Thyroid gland (tissue), 4 donors: ENCODE results near the gene SLC9A7. TPM values are rescaled to one million over a fixed set of nuclear protein-coding genes. Genes with fewer than 3 reads are reported as not detected.
A peak's percentile ranks its signal among the peaks of the same experiment; 100 is the strongest.

Experiments
- DNase-seq, 2 donors: peaks; one replicate each; pipeline ENCODE4 v3.0.0-alpha.2; 2019
- H3K27ac ChIP-seq, 3 donors: fragments of 200-600 bp; sonication (generic); 1 replicate in 2 of 3; 2 replicates in 1 of 3; pipeline ENCODE4 v1.5.1; 2016 to 2019; ENCODE audit warnings: mild to moderate bottlenecking in 1 of 3, moderate library complexity in 1 of 3
- H3K27me3 ChIP-seq: fragments of 200-600 bp; sonication (generic); one replicate; pipeline ENCODE4 v1.5.1; 2019
- H3K36me3 ChIP-seq, 2 donors: fragments of 200-600 bp; sonication (generic); one replicate each; pipeline ENCODE4 v1.5.1; 2016 to 2019
- H3K4me1 ChIP-seq, 2 donors: fragments of 200-600 bp; sonication (generic); one replicate each; pipeline ENCODE4 v1.5.1; 2017 to 2019
- H3K4me3 ChIP-seq, 3 donors: fragments of 200-600 bp; sonication (generic); replicated peaks in 1 of 3; 1 replicate in 2 of 3; 2 replicates in 1 of 3; pipeline ENCODE4 v1.5.1; 2016; ENCODE audit warnings: mild to moderate bottlenecking in 1 of 3
- H3K9me3 ChIP-seq: fragments of 200-600 bp; sonication (generic); one replicate; pipeline ENCODE4 v1.5.1; 2017
- CTCF ChIP-seq, 6 experiments: fragments of 200-600 bp in 3 of 6; fragments of 450-650 bp in 3 of 6; sonication (generic) in 3 of 6; IDR thresholded peaks; one replicate each; pipeline ENCODE4 v1.5.1; 2016 to 2019; ENCODE audit warnings: antibody characterized with exemption in 6 of 6, mild to moderate bottlenecking in 2 of 6, inconsistent platforms in 1 of 6, moderate library complexity in 1 of 6
- POLR2A ChIP-seq, 2 donors: fragments of 450-650 bp; IDR thresholded peaks; one replicate each; pipeline ENCODE4 v1.6.1; 2017; ENCODE audit warnings: antibody characterized with exemption in 2 of 2, mild to moderate bottlenecking in 2 of 2, moderate library complexity in 1 of 2
- WGBS, 2 donors: methylation state at CpG; one replicate each; pipeline ENCODE4 v1.1.5; 2017; 5-methylcytosine and 5-hydroxymethylcytosine counted together
- intact Hi-C: fragments of 100-400 bp; cut with DNase I; formaldehyde crosslinking; loops from one replicate; pipeline ENCODE4 v1.15.1; 2023
- total RNA-seq, 4 donors: library from RNA; depleted of rRNA; stranded (reverse); fragments of >200 nt; gene quantifications; one replicate each; pipeline ENCODE4 v1.2.3, GENCODE V29; 2016

Gene SLC9A7
- total RNA-seq, 4 donors from 2014 or later, result 18.4 to 35.5 (median 26.3) TPM

- Histone ChIP-seq H3K36me3 (no peaks in the 10 kb centered on the region), H3K27me3 (no peaks in the 10 kb centered on the region), H3K9me3 (no peaks in the 10 kb centered on the region), H3K4me3 (no peak overlapping the region), H3K4me1 (peaks cover 0 to 7% of the 10 kb centered on the region in 2 donors), H3K27ac (peak overlapping the region in 2 of 3 donors; percentile 29 to 45)
- 78 to 95% methylated on average over 3 of the region's 3 CpGs for WGBS, 2 donors
- no peak for DNase-seq
- intact Hi-C loops, result no loop called here
- TF ChIP-seq CTCF (IDR thresholded peaks at IDR 0.05) (no peak), POLR2A (IDR thresholded peaks at IDR 0.05) (no peak)
Measured at GRCh38 chrX:46582325-46582724, 176.6 kb downstream of the SLC9A7 start.

DNA sequence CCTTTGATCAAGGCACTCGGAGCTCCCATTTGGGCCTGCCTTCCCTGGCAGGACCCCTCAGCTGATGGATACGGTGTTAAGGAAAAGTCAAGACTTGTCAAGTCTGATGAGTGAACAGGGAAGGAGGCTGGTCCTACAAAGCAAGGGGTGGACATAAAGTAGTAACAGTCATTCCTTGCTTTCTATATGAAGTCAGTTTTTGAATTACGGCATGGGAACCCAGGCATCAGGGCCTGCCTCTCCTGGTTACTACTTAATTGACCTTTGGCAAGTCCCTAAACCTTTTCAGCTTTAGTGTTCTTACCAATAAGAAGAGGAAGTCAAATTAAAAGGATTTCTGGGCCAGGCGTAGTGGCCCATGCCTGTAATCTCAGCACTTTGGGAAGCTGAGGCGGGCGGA lies 178.3 kb downstream of the SLC9A7 start:
- no peaks in the 10 kb centered on the region for H3K9me3 ChIP-seq
- no peak overlapping the region for H3K4me3 ChIP-seq
- no peak for DNase-seq
- intact Hi-C loops, result no loop called here
- 98 to 100% methylated on average over 3 to 6 of the region's 6 CpGs for WGBS, 2 donors
- H3K27ac ChIP-seq, result no peak overlapping the region
- no peaks in the 10 kb centered on the region for H3K36me3 ChIP-seq
- H3K4me1 ChIP-seq, result peaks cover 0 to 6% of the 10 kb centered on the region in 2 donors
- no peaks in the 10 kb centered on the region for H3K27me3 ChIP-seq
- TF ChIP-seq POLR2A (IDR thresholded peaks at IDR 0.05), result no peak

GRCh38 chrX:46579250-46579649 lies 179.7 kb downstream of the SLC9A7 start:
- no peak overlapping the region for H3K27ac ChIP-seq
- intact Hi-C loops, result no loop called here

GRCh38 chrX:46577221-46578005 lies 181.5 kb downstream of the SLC9A7 start:
- Histone ChIP-seq H3K4me3 (no peak overlapping the region), H3K27me3 (no peaks in the 10 kb centered on the region), H3K36me3 (no peaks in the 10 kb centered on the region), H3K9me3 (no peaks in the 10 kb centered on the region), H3K27ac (no peak overlapping the region), H3K4me1 (peaks cover 0 to 7% of the 10 kb centered on the region in 2 donors)
- WGBS, 2 donors, result 84 to 96% methylated on average over 4 to 6 of the region's 7 CpGs
- no peak for DNase-seq
- no peak for TF ChIP-seq CTCF (IDR thresholded peaks at IDR 0.05)
- TF ChIP-seq POLR2A (IDR thresholded peaks at IDR 0.05), result no peak
- intact Hi-C loops, result no loop called here

More at GRCh38 chrX:46579250-46579649, 179.7 kb downstream of the SLC9A7 start:
- H3K36me3 ChIP-seq, result no peaks in the 10 kb centered on the region
- H3K9me3 ChIP-seq, result no peaks in the 10 kb centered on the region
- H3K4me3 ChIP-seq, result no peak overlapping the region
- no peaks in the 10 kb centered on the region for H3K27me3 ChIP-seq
- TF ChIP-seq POLR2A (IDR thresholded peaks at IDR 0.05) (no peak), CTCF (IDR thresholded peaks at IDR 0.05) (no peak)
- DNase-seq, result no peak
- H3K4me1 ChIP-seq, result peaks cover 0 to 11% of the 10 kb centered on the region in 2 donors
- WGBS, 2 donors, result 90 to 94% methylated on average over 1 of the region's 1 CpG

DNA sequence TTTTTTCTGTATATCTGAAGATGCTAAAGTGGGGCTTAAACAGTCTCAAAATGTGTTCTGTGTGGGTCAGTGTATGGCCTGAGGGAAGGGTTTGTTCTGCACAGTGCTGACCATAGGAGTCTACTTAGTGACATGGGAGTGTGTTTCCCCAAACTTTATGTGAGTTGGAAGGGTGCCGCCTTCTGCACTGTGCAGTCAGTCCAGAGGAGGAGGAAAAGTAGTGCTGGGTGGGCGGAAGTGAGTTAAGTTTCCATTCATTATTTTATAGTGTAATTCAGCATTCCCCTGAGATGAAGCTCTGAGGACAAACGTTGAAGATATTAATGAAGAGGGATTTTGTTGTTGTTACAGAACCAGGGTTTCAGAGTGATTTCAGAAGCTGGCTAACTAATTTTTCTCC lies 182.5 kb downstream of the SLC9A7 start:
- Histone ChIP-seq H3K4me1 (peaks cover 0 to 5% of the 10 kb centered on the region in 2 donors), H3K9me3 (no peaks in the 10 kb centered on the region), H3K27ac (no peak overlapping the region), H3K27me3 (no peaks in the 10 kb centered on the region), H3K36me3 (no peaks in the 10 kb centered on the region), H3K4me3 (no peak overlapping the region)
- no peak for TF ChIP-seq POLR2A (IDR thresholded peaks at IDR 0.05)
- no peak for TF ChIP-seq CTCF (IDR thresholded peaks at IDR 0.05)
- DNase-seq, result no peak
- intact Hi-C loops, result no loop called here
- 33 to 61% methylated on average over 3 of the region's 3 CpGs for WGBS, 2 donors
